ENCODE measurements around the gene ZNF214.

GRCh38 chr11:7062534-7062933 is 42.4 kb upstream of the ZNF214 start:
- TF ChIP-seq, protein P1, sequence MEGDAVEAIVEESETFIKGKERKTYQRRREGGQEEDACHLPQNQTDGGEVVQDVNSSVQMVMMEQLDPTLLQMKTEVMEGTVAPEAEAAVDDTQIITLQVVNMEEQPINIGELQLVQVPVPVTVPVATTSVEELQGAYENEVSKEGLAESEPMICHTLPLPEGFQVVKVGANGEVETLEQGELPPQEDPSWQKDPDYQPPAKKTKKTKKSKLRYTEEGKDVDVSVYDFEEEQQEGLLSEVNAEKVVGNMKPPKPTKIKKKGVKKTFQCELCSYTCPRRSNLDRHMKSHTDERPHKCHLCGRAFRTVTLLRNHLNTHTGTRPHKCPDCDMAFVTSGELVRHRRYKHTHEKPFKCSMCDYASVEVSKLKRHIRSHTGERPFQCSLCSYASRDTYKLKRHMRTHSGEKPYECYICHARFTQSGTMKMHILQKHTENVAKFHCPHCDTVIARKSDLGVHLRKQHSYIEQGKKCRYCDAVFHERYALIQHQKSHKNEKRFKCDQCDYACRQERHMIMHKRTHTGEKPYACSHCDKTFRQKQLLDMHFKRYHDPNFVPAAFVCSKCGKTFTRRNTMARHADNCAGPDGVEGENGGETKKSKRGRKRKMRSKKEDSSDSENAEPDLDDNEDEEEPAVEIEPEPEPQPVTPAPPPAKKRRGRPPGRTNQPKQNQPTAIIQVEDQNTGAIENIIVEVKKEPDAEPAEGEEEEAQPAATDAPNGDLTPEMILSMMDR (IDR thresholded peaks at IDR 0.05), result no peak
- no peak for TF ChIP-seq POLR2A (IDR thresholded peaks at IDR 0.05)
- no peak for TF ChIP-seq POLR2AphosphoS5 (IDR thresholded peaks at IDR 0.05)
